ENCODE data around the gene RPS6KA2.

RPS6KA2 gene

DNA sequence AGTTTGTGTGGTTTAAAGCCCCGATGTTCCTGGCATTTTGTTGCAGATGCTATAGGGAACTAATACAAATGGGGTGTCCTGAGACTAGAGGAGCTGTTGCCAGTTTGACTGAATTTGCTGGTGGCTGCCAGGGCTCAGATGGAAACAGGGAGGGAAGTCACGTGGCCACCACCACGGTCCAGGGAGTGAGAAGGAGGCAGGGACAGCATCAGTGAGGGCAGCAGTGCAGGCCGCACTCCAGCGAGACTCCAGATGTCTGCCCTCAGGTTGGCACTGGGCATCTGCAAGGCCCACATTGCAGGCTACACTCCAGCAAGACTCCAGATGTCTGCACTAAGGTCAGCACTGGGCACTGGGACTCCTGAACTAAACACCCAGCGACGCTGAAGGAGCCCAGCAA lies 126.8 kb downstream of the RPS6KA2 start:
- no peak overlapping the region for H3K4me3 ChIP-seq (ENCODE audit: low read depth, low read length)
- TF ChIP-seq, protein P1, sequence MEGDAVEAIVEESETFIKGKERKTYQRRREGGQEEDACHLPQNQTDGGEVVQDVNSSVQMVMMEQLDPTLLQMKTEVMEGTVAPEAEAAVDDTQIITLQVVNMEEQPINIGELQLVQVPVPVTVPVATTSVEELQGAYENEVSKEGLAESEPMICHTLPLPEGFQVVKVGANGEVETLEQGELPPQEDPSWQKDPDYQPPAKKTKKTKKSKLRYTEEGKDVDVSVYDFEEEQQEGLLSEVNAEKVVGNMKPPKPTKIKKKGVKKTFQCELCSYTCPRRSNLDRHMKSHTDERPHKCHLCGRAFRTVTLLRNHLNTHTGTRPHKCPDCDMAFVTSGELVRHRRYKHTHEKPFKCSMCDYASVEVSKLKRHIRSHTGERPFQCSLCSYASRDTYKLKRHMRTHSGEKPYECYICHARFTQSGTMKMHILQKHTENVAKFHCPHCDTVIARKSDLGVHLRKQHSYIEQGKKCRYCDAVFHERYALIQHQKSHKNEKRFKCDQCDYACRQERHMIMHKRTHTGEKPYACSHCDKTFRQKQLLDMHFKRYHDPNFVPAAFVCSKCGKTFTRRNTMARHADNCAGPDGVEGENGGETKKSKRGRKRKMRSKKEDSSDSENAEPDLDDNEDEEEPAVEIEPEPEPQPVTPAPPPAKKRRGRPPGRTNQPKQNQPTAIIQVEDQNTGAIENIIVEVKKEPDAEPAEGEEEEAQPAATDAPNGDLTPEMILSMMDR (IDR thresholded peaks at IDR 0.05; ENCODE audit: low read depth, low read length, missing control alignments) = no peak
- in situ Hi-C loops (cut with HindIII; ENCODE audit: low pct_ligation_motif_present, low sequenced_read_pairs) = no loop called here
- no peaks in the 10 kb centered on the region for H3K27me3 ChIP-seq (replicated peaks)
- no peak overlapping the region for H3K27ac ChIP-seq
- no peak for DNase-seq
- no peaks in the 10 kb centered on the region for H3K36me3 ChIP-seq (replicated peaks)

GRCh38 chr6:166499350-166500163 lies 127.5 kb downstream of the RPS6KA2 start:
- Histone ChIP-seq H3K36me3 (replicated peaks) (no peaks in the 10 kb centered on the region), H3K27ac (no peak overlapping the region), H3K27me3 (replicated peaks) (no peaks in the 10 kb centered on the region), H3K4me3 (ENCODE audit: low read depth, low read length) (no peak overlapping the region)
- in situ Hi-C loops (cut with HindIII; ENCODE audit: low pct_ligation_motif_present, low sequenced_read_pairs) = no loop called here
- no peak for DNase-seq
- TF ChIP-seq, protein P1 (IDR thresholded peaks at IDR 0.05; ENCODE audit: low read depth, low read length, missing control alignments) = no peak

- in situ Hi-C loops (cut with HindIII; ENCODE audit: low pct_ligation_motif_present, low sequenced_read_pairs) = no loop called here
- TF ChIP-seq, protein P1 (IDR thresholded peaks at IDR 0.05; ENCODE audit: low read depth, low read length, missing control alignments) = no peak
- DNase-seq = no peak
- no peak overlapping the region for H3K4me3 ChIP-seq (ENCODE audit: low read depth, low read length)
- H3K36me3 ChIP-seq (replicated peaks) = no peaks in the 10 kb centered on the region
- H3K27me3 ChIP-seq (replicated peaks) = no peaks in the 10 kb centered on the region
- no peak overlapping the region for H3K27ac ChIP-seq
Observed at GRCh38 chr6:166498661-166499349, 128.2 kb downstream of the RPS6KA2 start.

- TF ChIP-seq, protein P1 (IDR thresholded peaks at IDR 0.05; ENCODE audit: low read depth, low read length, missing control alignments) = no peak
- in situ Hi-C loops (cut with HindIII; ENCODE audit: low pct_ligation_motif_present, low sequenced_read_pairs) = no loop called here
- H3K36me3 ChIP-seq (replicated peaks) = no peaks in the 10 kb centered on the region
Observed at GRCh38 chr6:166498228-166498627, 128.8 kb downstream of the RPS6KA2 start.

GRCh38 chr6:166497087-166497899 lies 129.8 kb downstream of the RPS6KA2 start:
- no peak overlapping the region for H3K4me3 ChIP-seq (ENCODE audit: low read depth, low read length)
- no peak overlapping the region for H3K27ac ChIP-seq
- TF ChIP-seq, protein P1 (IDR thresholded peaks at IDR 0.05; ENCODE audit: low read depth, low read length, missing control alignments) = no peak
- H3K36me3 ChIP-seq (replicated peaks) = no peaks in the 10 kb centered on the region
- DNase-seq = no peak
- no peaks in the 10 kb centered on the region for H3K27me3 ChIP-seq (replicated peaks)
- in situ Hi-C loops (cut with HindIII; ENCODE audit: low pct_ligation_motif_present, low sequenced_read_pairs) = no loop called here

More at GRCh38 chr6:166498228-166498627, 128.8 kb downstream of the RPS6KA2 start:
- Histone ChIP-seq H3K27me3 (replicated peaks) (no peaks in the 10 kb centered on the region), H3K27ac (no peak overlapping the region), H3K4me3 (ENCODE audit: low read depth, low read length) (no peak overlapping the region)
- no peak for DNase-seq

Measured in brain microvascular endothelial cell (primary cell).